HG02623 (cell line): ENCODE measurements around the gene ISCU.
A peak's percentile ranks its signal among the peaks of the same experiment; 100 is the strongest.
"Not testable (repeated sequence)": the region's sequence is repeated elsewhere in the genome, so short reads cannot be mapped to it uniquely, and the experiment has no call there.

Experiments
- ATAC-seq: cut with Tn5 transposase; IDR thresholded peaks from one replicate; pipeline ENCODE4 v1.9.1; 2021; ENCODE audit warnings: moderate library complexity; ENCODE audit not compliant: unreplicated experiment

ISCU gene

DNA sequence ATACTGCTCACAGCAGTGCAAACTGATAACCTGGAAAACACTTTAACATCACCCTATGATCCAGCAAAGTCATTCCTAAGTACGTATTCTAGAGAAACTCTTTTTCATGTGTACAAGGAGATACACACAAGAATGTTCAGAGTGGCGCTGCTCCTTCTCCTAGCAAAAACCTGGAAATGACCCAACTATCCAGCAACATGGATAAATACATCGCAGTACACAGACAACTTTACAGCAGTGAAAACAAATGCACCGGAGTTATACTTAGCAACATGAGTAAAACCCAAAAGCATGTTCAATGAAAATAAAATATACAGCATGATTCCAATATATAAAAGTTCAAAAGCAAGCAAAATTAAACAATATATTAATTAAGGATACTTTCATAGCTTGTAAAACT lies 20.1 kb upstream of the ISCU start:
- ATAC-seq: no peak

DNA sequence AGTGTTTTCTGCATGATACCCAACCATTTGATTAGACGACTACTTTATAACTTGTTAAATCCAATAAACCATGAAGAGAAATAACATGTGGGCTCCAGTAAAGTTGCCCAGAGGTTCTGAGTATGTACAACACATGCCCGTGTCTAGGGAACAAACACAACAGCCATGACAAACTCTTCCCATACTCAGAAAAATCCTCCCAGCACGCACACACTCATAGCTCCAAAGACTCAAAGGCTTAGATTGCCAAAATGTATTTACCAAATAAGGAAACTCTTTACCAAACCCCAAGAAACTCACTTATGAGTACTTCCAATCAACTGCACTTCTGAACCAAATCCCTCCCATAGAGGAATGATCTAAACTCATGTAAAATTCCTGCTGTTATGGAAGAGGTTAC lies 18.7 kb upstream of the ISCU start:
- ATAC-seq: no peak

DNA sequence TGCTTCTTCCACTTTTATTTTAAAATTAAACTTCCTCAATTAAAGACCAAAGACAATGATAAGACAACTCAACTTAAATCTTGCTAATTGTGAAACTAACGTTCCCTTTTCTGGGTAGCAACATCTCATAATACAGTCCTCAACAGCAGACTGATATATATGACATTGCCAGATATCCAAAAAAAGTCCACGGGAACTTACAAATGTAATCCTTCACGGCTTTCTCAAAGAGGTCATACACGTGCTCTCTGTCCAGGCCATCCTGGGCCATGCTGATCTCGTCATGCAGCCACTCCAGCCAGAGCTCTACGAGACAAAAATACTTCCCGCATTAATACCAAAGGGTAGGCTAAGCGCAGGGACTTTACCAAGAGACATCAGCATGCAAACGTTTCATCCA lies 14.7 kb upstream of the ISCU start:
- ATAC-seq: no peak

DNA sequence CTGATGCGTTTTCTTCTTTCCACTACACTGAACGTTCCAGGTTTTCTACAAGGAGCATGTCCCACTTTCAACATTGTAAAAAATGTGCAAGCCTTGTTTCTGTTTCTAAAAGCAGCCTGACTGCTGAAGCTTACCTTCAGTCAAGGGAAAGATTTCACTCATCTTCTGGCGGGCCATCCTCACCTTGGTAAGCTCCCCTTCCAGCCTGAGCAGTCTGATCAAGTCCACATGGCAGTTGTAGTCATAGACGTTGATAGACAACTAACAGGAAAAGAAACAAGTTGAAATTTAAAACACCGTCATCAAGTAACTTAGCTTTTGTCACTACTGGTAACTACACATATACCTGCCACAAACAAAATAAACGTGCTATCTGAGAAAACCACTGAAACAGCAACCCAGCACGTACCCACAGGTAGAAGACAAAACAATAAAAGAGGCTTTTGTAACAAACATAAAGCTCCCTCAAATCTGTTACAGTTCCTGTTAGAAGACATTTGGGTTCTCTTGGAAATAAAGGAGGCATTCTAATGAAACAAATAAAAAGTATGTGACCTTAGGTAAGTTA lies 13.4 kb upstream of the ISCU start:
- ATAC-seq: no peak

- ATAC-seq: no peak
Measured at GRCh38 chr12:108551535-108551934, 10.9 kb upstream of the ISCU start.

DNA sequence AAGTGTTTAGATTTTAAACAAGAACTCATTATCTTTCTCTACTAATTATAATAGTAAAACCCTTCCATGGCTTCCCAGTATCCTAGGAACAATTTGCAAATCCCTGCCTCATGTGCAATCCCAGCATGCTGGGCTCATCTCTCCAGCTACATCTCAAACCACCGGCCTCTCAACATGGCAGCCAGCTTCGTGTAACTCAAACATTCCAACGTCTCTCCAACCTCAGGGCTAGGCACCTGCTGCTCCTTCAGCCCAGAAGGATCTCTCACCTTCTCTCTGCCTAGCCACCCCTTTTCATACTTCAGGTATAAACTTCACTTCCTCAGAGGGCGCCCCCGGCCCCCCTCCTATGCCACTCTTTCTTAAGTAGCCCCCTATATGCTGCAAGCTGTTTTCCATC lies 8.6 kb upstream of the ISCU start:
- no peak for ATAC-seq

- not testable (repeated sequence) for ATAC-seq
Measured at GRCh38 chr12:108555383-108555782, 7.0 kb upstream of the ISCU start.

GRCh38 chr12:108559007-108559655 lies 3.3 kb upstream of the ISCU start:
- ATAC-seq: no peak

- no peak for ATAC-seq
Measured at GRCh38 chr12:108559748-108560147, 2.6 kb upstream of the ISCU start.

- no peak for ATAC-seq
Measured at GRCh38 chr12:108560321-108560721, 2.1 kb upstream of the ISCU start.

GRCh38 chr12:108560752-108561719 lies 1.4 kb upstream of the ISCU start, which contains the start of gene SART3:
SART3 (minus strand) TSS chr12:108561173; CDS start chr12:108561154, 19 bp downstream.
- peak; percentile 28 for ATAC-seq

DNA sequence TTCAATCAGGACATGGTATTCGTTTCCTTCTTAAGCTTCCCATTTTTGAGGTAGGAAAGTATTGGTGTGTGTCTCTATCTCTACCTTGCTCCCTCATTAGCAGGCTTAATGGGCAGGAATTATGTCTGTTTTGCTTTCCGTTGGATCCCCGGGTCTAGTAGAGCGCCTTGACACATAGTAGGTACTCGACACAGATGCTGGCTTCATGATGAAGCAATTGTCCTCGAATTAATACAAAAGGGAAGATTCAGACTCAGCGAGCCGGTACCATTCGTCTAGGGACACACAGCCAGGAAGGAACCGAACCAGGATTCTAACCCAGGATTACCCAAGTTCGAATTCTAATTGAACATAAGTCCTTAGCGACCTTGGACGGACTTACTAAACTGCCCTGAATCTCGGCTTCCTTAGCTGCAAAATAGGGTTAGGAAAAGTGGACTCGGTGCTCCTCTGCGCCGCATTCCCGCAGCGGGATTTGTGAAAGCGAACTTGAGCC lies 496 bp upstream of the ISCU start:
- no peak for ATAC-seq

DNA sequence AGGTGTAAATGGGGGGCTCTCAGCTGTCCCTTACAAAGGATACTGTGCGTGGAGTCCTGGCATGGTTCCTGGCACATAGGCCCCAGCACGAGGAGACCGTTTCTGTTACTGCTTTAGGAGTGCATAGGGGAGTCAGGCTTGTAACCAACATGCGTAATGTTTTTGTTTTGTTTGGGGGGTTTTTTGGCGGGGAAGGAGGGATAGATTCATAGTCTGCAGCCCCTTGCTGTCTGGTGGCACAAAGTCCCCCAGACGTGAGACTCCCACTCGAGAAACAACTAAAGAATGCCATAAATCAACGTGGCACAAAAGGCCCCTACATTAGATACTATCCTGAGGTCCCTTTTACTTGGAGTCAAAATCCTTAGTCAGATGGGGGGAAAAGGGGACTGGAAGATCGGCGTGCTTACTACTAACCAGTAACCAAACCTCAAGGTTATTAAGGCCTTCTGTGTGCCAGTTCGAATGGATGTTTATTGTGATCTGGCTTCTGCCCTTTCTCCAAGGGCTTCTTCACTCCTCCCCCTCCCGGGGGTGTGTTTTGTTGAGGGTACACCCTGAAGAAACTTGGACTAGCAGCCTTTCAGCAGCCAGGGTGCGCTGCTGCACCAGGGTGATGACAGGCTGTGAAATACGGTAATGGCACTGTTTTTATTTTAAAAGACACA lies 874 bp downstream of the ISCU start:
- peak; percentile 28 for ATAC-seq

GRCh38 chr12:108563804-108564151 lies 1.4 kb downstream of the ISCU start:
- ATAC-seq: no peak

DNA sequence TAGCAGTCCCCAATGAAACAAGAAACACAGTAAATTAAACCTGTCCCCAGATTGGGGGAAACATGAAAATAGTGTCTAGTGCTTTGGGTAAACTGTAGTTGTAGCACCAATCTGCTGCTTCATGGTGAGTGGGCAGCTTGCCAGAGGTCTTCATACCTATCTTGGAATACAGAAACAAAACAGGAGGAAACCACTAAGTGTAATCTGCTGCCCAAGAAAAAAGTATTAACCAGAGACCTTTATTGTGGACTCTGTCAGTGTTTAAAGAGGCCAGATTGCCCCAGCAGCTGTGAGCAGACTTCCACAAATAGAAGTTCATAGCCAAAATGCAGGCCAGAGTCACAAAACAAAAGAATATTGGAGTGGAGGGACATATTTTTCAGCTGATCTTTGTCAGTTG lies 2.3 kb downstream of the ISCU start:
- ATAC-seq: no peak

- ATAC-seq: no peak
Measured at GRCh38 chr12:108565146-108565545, 2.8 kb downstream of the ISCU start.

DNA sequence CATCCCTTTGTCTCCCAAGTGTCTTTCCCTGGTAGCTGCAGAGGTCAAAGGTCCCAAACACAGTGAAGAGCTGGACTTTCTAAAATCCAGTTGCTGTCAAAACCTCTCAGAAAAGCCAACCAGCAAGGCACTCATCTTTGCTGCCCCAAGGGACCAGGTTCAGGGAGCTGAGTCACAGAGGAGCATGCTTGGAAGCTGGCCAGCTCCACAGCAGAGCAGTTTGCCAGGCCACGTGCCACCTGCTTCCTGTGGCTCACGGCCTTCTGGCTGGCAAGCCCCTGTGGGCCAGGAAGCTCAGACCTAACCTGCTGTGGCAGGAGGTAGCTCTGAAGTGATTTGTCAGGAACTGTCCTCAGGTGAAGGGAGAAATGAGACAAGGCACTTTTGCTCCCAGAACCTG lies 3.6 kb downstream of the ISCU start:
- no peak for ATAC-seq

GRCh38 chr12:108566452-108566851 lies 4.1 kb downstream of the ISCU start:
- no peak for ATAC-seq

GRCh38 chr12:108567406-108568337 lies 5.3 kb downstream of the ISCU start:
- ATAC-seq: no peak
